Measurements from ENCODE around the gene ZC3H14.

The ZC3H14 gene

DNA sequence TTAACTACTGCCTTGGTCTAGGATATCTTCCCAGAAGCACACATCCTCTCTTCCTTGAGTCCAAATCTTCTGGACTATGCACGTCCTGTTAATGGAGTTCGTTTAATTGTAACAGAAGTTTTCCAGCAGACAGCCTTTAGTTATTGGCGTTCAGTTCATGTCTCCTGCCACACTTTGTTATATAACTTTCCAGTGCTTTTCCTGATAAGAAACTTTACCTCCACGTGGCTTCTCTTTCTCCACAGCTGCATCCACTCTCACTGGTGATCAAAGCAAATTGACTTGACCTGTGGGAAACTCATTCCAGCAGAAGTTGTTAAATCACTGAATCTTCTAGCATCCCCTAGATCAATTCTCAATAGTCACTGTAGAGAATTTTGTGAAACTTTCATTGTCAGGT lies 27.0 kb upstream of the ZC3H14 start:
- no peaks in the 10 kb centered on the region for H3K27me3 ChIP-seq (ENCODE audit: insufficient read depth, low read length)
- H2AFZ ChIP-seq (ENCODE audit: low read length), result no peak overlapping the region
- no peaks in the 10 kb centered on the region for H3K4me1 ChIP-seq (ENCODE audit: insufficient read depth, low read length, severe bottlenecking)
- no peak overlapping the region for H3K27ac ChIP-seq (ENCODE audit: low read depth, low read length, poor library complexity, severe bottlenecking)
- no peaks in the 10 kb centered on the region for H4K20me1 ChIP-seq (ENCODE audit: insufficient read depth, low read length)
- no peaks in the 10 kb centered on the region for H3F3A ChIP-seq (ENCODE audit: insufficient read depth, low read length)
- H3K9me3 ChIP-seq (ENCODE audit: low read length), result no peaks in the 10 kb centered on the region
- H3K79me2 ChIP-seq (ENCODE audit: insufficient read depth, low read length), result no peaks in the 10 kb centered on the region
- H3K9ac ChIP-seq (ENCODE audit: low read length), result no peak overlapping the region
- TF ChIP-seq CTCF (IDR thresholded peaks at IDR 0.05; ENCODE audit: low read length), result no peak
- no peak for TF ChIP-seq EZH2 (IDR thresholded peaks at IDR 0.05; ENCODE audit: borderline replicate concordance, low read length)
- no peaks in the 10 kb centered on the region for H3K36me3 ChIP-seq (ENCODE audit: insufficient read depth, low read length)
- no peak overlapping the region for H3K4me3 ChIP-seq (ENCODE audit: low read depth, low read length, poor library complexity, severe bottlenecking)
- H3K4me2 ChIP-seq (ENCODE audit: low read length), result no peak overlapping the region
- no peaks in the 10 kb centered on the region for H3K9me2 ChIP-seq (ENCODE audit: low read depth, low read length)

GRCh38 chr14:88541324-88541723 lies 21.5 kb upstream of the ZC3H14 start:
- Histone ChIP-seq H3K4me3 (ENCODE audit: low read depth, low read length, poor library complexity, severe bottlenecking) (no peak overlapping the region), H3K4me1 (ENCODE audit: insufficient read depth, low read length, severe bottlenecking) (no peaks in the 10 kb centered on the region), H3K27ac (ENCODE audit: low read depth, low read length, poor library complexity, severe bottlenecking) (no peak overlapping the region), H3K27me3 (ENCODE audit: insufficient read depth, low read length) (no peaks in the 10 kb centered on the region), H3K9me2 (ENCODE audit: low read depth, low read length) (no peaks in the 10 kb centered on the region), H3K79me2 (ENCODE audit: insufficient read depth, low read length) (no peaks in the 10 kb centered on the region), H4K20me1 (ENCODE audit: insufficient read depth, low read length) (no peaks in the 10 kb centered on the region), H2AFZ (ENCODE audit: low read length) (no peak overlapping the region), H3K36me3 (ENCODE audit: insufficient read depth, low read length) (no peaks in the 10 kb centered on the region), H3K4me2 (ENCODE audit: low read length) (no peak overlapping the region), H3K9me3 (ENCODE audit: low read length) (no peaks in the 10 kb centered on the region), H3F3A (ENCODE audit: insufficient read depth, low read length) (no peaks in the 10 kb centered on the region), H3K9ac (ENCODE audit: low read length) (no peak overlapping the region)
- TF ChIP-seq EZH2 (IDR thresholded peaks at IDR 0.05; ENCODE audit: borderline replicate concordance, low read length), result no peak
- no peak for TF ChIP-seq CTCF (IDR thresholded peaks at IDR 0.05; ENCODE audit: low read length)

- H3K4me3 ChIP-seq (ENCODE audit: low read depth, low read length, poor library complexity, severe bottlenecking), result no peak overlapping the region
- H3K27me3 ChIP-seq (ENCODE audit: insufficient read depth, low read length), result 0 out of 2 replicates have a peak, but pooled peaks cover 3% of the 10 kb centered on the region
- H2AFZ ChIP-seq (ENCODE audit: low read length), result no peak overlapping the region
- H3K27ac ChIP-seq (ENCODE audit: low read depth, low read length, poor library complexity, severe bottlenecking), result no peak overlapping the region
- no peak overlapping the region for H3K4me2 ChIP-seq (ENCODE audit: low read length)
- H4K20me1 ChIP-seq (ENCODE audit: insufficient read depth, low read length), result no peaks in the 10 kb centered on the region
- no peaks in the 10 kb centered on the region for H3K4me1 ChIP-seq (ENCODE audit: insufficient read depth, low read length, severe bottlenecking)
- no peaks in the 10 kb centered on the region for H3F3A ChIP-seq (ENCODE audit: insufficient read depth, low read length)
- no peak overlapping the region for H3K9ac ChIP-seq (ENCODE audit: low read length)
- no peaks in the 10 kb centered on the region for H3K9me2 ChIP-seq (ENCODE audit: low read depth, low read length)
- no peak for TF ChIP-seq CTCF (IDR thresholded peaks at IDR 0.05; ENCODE audit: low read length)
- TF ChIP-seq EZH2 (IDR thresholded peaks at IDR 0.05; ENCODE audit: borderline replicate concordance, low read length), result no peak
- H3K79me2 ChIP-seq (ENCODE audit: insufficient read depth, low read length), result no peaks in the 10 kb centered on the region
- H3K36me3 ChIP-seq (ENCODE audit: insufficient read depth, low read length), result no peaks in the 10 kb centered on the region
- no peaks in the 10 kb centered on the region for H3K9me3 ChIP-seq (ENCODE audit: low read length)
Observed at GRCh38 chr14:88542857-88543795, 19.7 kb upstream of the ZC3H14 start.

All from OCI-LY1 (cell line).